ENCODE results near the gene INSYN2B. TPM values are rescaled to one million over a fixed set of nuclear protein-coding genes. Genes with fewer than 3 reads are reported as not detected.

The INSYN2B gene
- total and polyA plus RNA-seq, 7 experiments from 2014 or later = 0.08 to 0.12 TPM; not detected in 5

DNA sequence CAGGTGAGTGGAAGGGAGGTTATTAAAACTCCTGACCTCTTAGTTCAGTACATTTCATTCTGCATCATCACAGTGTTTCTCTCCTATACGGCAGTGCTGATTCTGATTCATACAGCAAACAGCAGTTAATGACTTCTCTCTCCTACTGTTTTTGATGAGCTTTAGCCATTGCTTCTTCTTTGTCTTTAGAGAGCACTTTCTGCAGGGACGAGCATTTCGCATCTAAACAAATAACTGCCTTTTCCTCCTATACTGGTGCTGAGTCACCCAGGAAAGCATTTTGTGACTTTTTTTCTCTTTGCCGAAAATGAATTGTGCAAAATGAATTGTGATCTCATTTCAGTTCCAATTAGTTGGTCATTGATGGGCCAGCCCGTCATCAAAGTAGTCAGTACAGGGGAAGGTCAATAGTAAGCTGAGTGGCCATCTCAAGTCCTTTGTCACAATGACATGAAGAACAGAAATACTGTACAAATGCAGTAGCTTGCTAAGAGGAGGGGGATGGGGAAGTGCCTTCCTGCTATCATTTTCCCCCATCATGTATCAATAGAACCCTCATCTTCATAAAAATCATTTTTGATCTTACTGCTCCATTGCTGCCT lies 98.5 kb downstream of the INSYN2B start:
- peaks cover 2 to 63% (median 40%) of the 10 kb centered on the region in 7 donors for H3K4me1 Mint-ChIP-seq
- peaks cover 15 to 70% (median 22%) of the 10 kb centered on the region in 5 donors for H3K36me3 Mint-ChIP-seq
- H3K27ac Mint-ChIP-seq = no peak overlapping the region
- Histone ChIP-seq H3K27me3 (ENCODE audit: control insufficient read depth in 2 of 2, insufficient read depth in 2 of 2, low read length in 2 of 2) (no peaks in the 10 kb centered on the region), H3K27ac (ENCODE audit: low read depth, low read length) (no peak overlapping the region), H3K9me3 (ENCODE audit: control insufficient read depth in 2 of 3, low read length in 3 of 3) (no peaks in the 10 kb centered on the region), H3K4me3 (ENCODE audit: low read length) (no peak overlapping the region), H3K36me3 (ENCODE audit: control insufficient read depth in 2 of 3, insufficient read depth in 3 of 3, low read length in 3 of 3) (peaks cover 0 to 4% (median 0%) of the 10 kb centered on the region in 3 experiments), H3K4me1 (ENCODE audit: control insufficient read depth in 2 of 2, insufficient read depth in 2 of 2, low read length in 2 of 2) (no peaks in the 10 kb centered on the region)
- ChIA-PET CTCF (no interaction called here), POLR2A (no interaction called here)
- intact Hi-C loops (cut with micrococcal nuclease) = no loop called here
- H3K4me3 Mint-ChIP-seq = no peak overlapping the region
- ATAC-seq (no peak), DNase-seq (no peak)
- peaks cover 0 to 3% (median 0%) of the 10 kb centered on the region in 11 donors for H3K9me3 Mint-ChIP-seq
- no peaks in the 10 kb centered on the region for H3K27me3 Mint-ChIP-seq

GRCh38 chr5:169880785-169881184 lies 99.5 kb downstream of the INSYN2B start:
- DNase-seq (no peak), ATAC-seq (no peak)
- Mint-ChIP-seq H3K27ac (no peak overlapping the region), H3K9me3 (peaks cover 0 to 3% (median 0%) of the 10 kb centered on the region in 11 donors), H3K36me3 (peaks cover 15 to 76% (median 27%) of the 10 kb centered on the region in 5 donors), H3K4me3 (no peak overlapping the region), H3K27me3 (no peaks in the 10 kb centered on the region), H3K4me1 (peaks cover 2 to 70% (median 33%) of the 10 kb centered on the region in 7 donors)
- Histone ChIP-seq H3K4me1 (ENCODE audit: control insufficient read depth in 2 of 2, insufficient read depth in 2 of 2, low read length in 2 of 2) (no peaks in the 10 kb centered on the region), H3K36me3 (ENCODE audit: control insufficient read depth in 2 of 3, insufficient read depth in 3 of 3, low read length in 3 of 3) (peaks cover 0 to 4% (median 0%) of the 10 kb centered on the region in 3 experiments), H3K27ac (ENCODE audit: low read depth, low read length) (no peak overlapping the region), H3K4me3 (ENCODE audit: low read length) (no peak overlapping the region), H3K9me3 (ENCODE audit: control insufficient read depth in 2 of 3, low read length in 3 of 3) (no peaks in the 10 kb centered on the region), H3K27me3 (ENCODE audit: control insufficient read depth in 2 of 2, insufficient read depth in 2 of 2, low read length in 2 of 2) (no peaks in the 10 kb centered on the region)
- intact Hi-C loops (cut with micrococcal nuclease) = no loop called here
- ChIA-PET CTCF (no interaction called here), POLR2A (no interaction called here)

DNA sequence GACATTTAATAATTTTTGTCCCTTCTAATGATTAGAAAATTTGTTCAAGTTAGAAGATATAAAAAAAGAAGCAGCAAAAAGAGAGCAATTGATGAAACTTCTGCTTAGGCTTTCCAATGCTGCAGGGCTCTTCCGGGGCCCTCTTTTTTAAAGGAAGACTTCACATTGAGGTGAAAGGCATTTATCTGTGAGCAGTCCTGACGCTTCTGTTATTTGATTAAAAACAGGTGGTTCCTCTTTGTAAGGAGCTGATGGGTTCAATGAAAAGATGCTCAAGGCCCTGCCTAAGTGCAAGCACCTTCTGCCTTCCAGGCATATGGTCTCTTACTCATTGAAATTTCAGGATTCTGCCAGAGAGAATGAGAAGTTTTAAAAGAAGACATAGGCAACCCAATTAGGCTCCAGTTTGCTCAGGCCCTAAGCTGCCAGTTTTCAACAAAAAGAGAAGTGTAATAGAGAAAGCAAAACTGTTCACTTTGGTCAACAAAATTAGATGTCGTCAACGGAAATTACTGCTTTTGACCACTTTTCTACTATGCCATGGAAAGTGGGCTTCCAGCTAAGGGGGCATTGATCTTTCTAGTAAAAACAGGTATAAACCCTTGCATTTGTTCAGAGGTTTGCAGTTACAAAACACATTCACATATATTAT lies 100.2 kb downstream of the INSYN2B start:
- Mint-ChIP-seq H3K36me3 (peaks cover 11 to 81% (median 33%) of the 10 kb centered on the region in 5 donors), H3K27ac (no peak overlapping the region), H3K4me1 (peaks cover 2 to 70% (median 33%) of the 10 kb centered on the region in 7 donors), H3K27me3 (no peaks in the 10 kb centered on the region), H3K4me3 (no peak overlapping the region), H3K9me3 (peaks cover 0 to 3% (median 0%) of the 10 kb centered on the region in 11 donors)
- Histone ChIP-seq H3K4me3 (ENCODE audit: low read length) (no peak overlapping the region), H3K36me3 (ENCODE audit: control insufficient read depth in 2 of 3, insufficient read depth in 3 of 3, low read length in 3 of 3) (peaks cover 0 to 4% (median 0%) of the 10 kb centered on the region in 3 experiments), H3K9me3 (ENCODE audit: control insufficient read depth in 2 of 3, low read length in 3 of 3) (no peaks in the 10 kb centered on the region), H3K4me1 (ENCODE audit: control insufficient read depth in 2 of 2, insufficient read depth in 2 of 2, low read length in 2 of 2) (no peaks in the 10 kb centered on the region), H3K27ac (ENCODE audit: low read depth, low read length) (no peak overlapping the region), H3K27me3 (ENCODE audit: control insufficient read depth in 2 of 2, insufficient read depth in 2 of 2, low read length in 2 of 2) (no peaks in the 10 kb centered on the region)
- intact Hi-C loops (cut with micrococcal nuclease) = no loop called here
- peak; percentile 36 for ATAC-seq
- ChIA-PET POLR2A (no interaction called here), CTCF (no interaction called here)
- no peak for DNase-seq

GRCh38 chr5:169876386-169876785 lies 103.9 kb downstream of the INSYN2B start:
- no peak overlapping the region for H3K4me3 ChIP-seq (ENCODE audit: low read length)
- no peaks in the 10 kb centered on the region for H3K4me1 ChIP-seq (ENCODE audit: control insufficient read depth in 2 of 2, insufficient read depth in 2 of 2, low read length in 2 of 2)
- ChIA-PET POLR2A (no interaction called here), CTCF (no interaction called here)
- H3K27me3 ChIP-seq (ENCODE audit: control insufficient read depth in 2 of 2, insufficient read depth in 2 of 2, low read length in 2 of 2) = no peaks in the 10 kb centered on the region
- ATAC-seq (no peak), DNase-seq (no peak)
- Mint-ChIP-seq H3K27ac (no peak overlapping the region), H3K36me3 (peaks cover 4 to 66% (median 34%) of the 10 kb centered on the region in 5 donors), H3K9me3 (peaks cover 0 to 1% (median 0%) of the 10 kb centered on the region in 11 donors), H3K4me3 (no peak overlapping the region), H3K4me1 (peaks cover 2 to 39% (median 14%) of the 10 kb centered on the region in 7 donors), H3K27me3 (no peaks in the 10 kb centered on the region)
- intact Hi-C loops (cut with micrococcal nuclease) = no loop called here
- no peaks in the 10 kb centered on the region for H3K36me3 ChIP-seq (ENCODE audit: control insufficient read depth in 2 of 3, insufficient read depth in 3 of 3, low read length in 3 of 3)
- no peaks in the 10 kb centered on the region for H3K9me3 ChIP-seq (ENCODE audit: control insufficient read depth in 2 of 3, low read length in 3 of 3)
- H3K27ac ChIP-seq (ENCODE audit: low read depth, low read length) = no peak overlapping the region

- no peak overlapping the region for H3K4me3 ChIP-seq (ENCODE audit: low read length)
- ChIA-PET CTCF (no interaction called here), POLR2A (no interaction called here)
- intact Hi-C loops (cut with micrococcal nuclease) = no loop called here
- H3K4me1 Mint-ChIP-seq = peaks cover 2 to 33% (median 14%) of the 10 kb centered on the region in 7 donors
- H3K27me3 Mint-ChIP-seq = no peaks in the 10 kb centered on the region
- no peak overlapping the region for H3K27ac Mint-ChIP-seq
- no peak for ATAC-seq
- H3K36me3 ChIP-seq (ENCODE audit: control insufficient read depth in 2 of 3, insufficient read depth in 3 of 3, low read length in 3 of 3) = no peaks in the 10 kb centered on the region
- no peak overlapping the region for H3K27ac ChIP-seq (ENCODE audit: low read depth, low read length)
- H3K36me3 Mint-ChIP-seq = peaks cover 4 to 67% (median 34%) of the 10 kb centered on the region in 5 donors
- no peaks in the 10 kb centered on the region for H3K4me1 ChIP-seq (ENCODE audit: control insufficient read depth in 2 of 2, insufficient read depth in 2 of 2, low read length in 2 of 2)
- no peaks in the 10 kb centered on the region for H3K9me3 ChIP-seq (ENCODE audit: control insufficient read depth in 2 of 3, low read length in 3 of 3)
- no peaks in the 10 kb centered on the region for H3K27me3 ChIP-seq (ENCODE audit: control insufficient read depth in 2 of 2, insufficient read depth in 2 of 2, low read length in 2 of 2)
- no peak overlapping the region for H3K4me3 Mint-ChIP-seq
- peaks cover 0 to 1% (median 0%) of the 10 kb centered on the region in 11 donors for H3K9me3 Mint-ChIP-seq
- no peak for DNase-seq
Measured at GRCh38 chr5:169875731-169876130, 104.6 kb downstream of the INSYN2B start.

GRCh38 chr5:169875091-169875728 lies 105.1 kb downstream of the INSYN2B start:
- CTCF ChIA-PET = no interaction called here

More at GRCh38 chr5:169875091-169875728, 105.1 kb downstream of the INSYN2B start:
- Mint-ChIP-seq H3K4me3 (no peak overlapping the region), H3K27ac (no peak overlapping the region), H3K36me3 (peaks cover 4 to 68% (median 34%) of the 10 kb centered on the region in 5 donors), H3K27me3 (no peaks in the 10 kb centered on the region), H3K4me1 (peaks cover 2 to 33% (median 14%) of the 10 kb centered on the region in 7 donors), H3K9me3 (peaks cover 0 to 1% (median 0%) of the 10 kb centered on the region in 11 donors)
- Histone ChIP-seq H3K4me3 (ENCODE audit: low read length) (no peak overlapping the region), H3K36me3 (ENCODE audit: control insufficient read depth in 2 of 3, insufficient read depth in 3 of 3, low read length in 3 of 3) (peaks cover 0 to under 1% (median 0%) of the 10 kb centered on the region in 3 experiments), H3K9me3 (ENCODE audit: control insufficient read depth in 2 of 3, low read length in 3 of 3) (no peaks in the 10 kb centered on the region), H3K4me1 (ENCODE audit: control insufficient read depth in 2 of 2, insufficient read depth in 2 of 2, low read length in 2 of 2) (no peaks in the 10 kb centered on the region), H3K27me3 (ENCODE audit: control insufficient read depth in 2 of 2, insufficient read depth in 2 of 2, low read length in 2 of 2) (no peaks in the 10 kb centered on the region), H3K27ac (ENCODE audit: low read depth, low read length) (no peak overlapping the region)
- DNase-seq = no peak
- POLR2A ChIA-PET = no interaction called here
- no peak for ATAC-seq
- intact Hi-C loops (cut with micrococcal nuclease) = no loop called here
